HL-60 (cell line): Measurements from ENCODE around the gene RPUSD1.
"Not testable (repeated sequence)": the region's sequence is repeated elsewhere in the genome, so short reads cannot be mapped to it uniquely, and the experiment has no call there.

ENCODE experiments used
- DNase-seq, 2 experiments: peaks; one replicate each; pipeline ENCODE4 v3.0.0-alpha.2; 2010 to 2020; ENCODE audit warnings: low read depth in 1 of 2, low spot score in 1 of 2
- H3K27ac ChIP-seq: fragments of 250-450 bp; sonication (Bioruptor Pico); replicated peaks from 2 replicates; pipeline ENCODE4 v1.5.1; 2020; ENCODE audit warnings: mild to moderate bottlenecking, moderate library complexity
- H3K27me3 ChIP-seq: fragments of 250-450 bp; sonication (Bioruptor Pico); 2 replicates; pipeline ENCODE4 v1.5.1; 2021; ENCODE audit warnings: mild to moderate bottlenecking, moderate library complexity; ENCODE audit not compliant: insufficient read depth, poor library complexity, severe bottlenecking
- H3K4me3 ChIP-seq: replicated peaks from 2 replicates; pipeline ENCODE4 v1.5.1; 2011; ENCODE audit warnings: mild to moderate bottlenecking, control low read depth, low read length; ENCODE audit not compliant: insufficient read depth
- CTCF ChIP-seq: IDR thresholded peaks from one replicate; pipeline ENCODE4 v1.5.1; 2011; ENCODE audit warnings: low read length, control low read depth, inconsistent platforms; ENCODE audit not compliant: insufficient read depth
- GABPA ChIP-seq: IDR thresholded peaks from 2 replicates; pipeline ENCODE4 v1.6.1; 2012; ENCODE audit warnings: low read depth
- POLR2AphosphoS5 ChIP-seq: IDR thresholded peaks from 2 replicates; pipeline ENCODE4 v1.6.1; 2012; ENCODE audit warnings: low read depth
- REST ChIP-seq: IDR thresholded peaks from 2 replicates; pipeline ENCODE4 v1.6.1; 2012; ENCODE audit warnings: low read depth; ENCODE audit not compliant: insufficient replicate concordance
- SPI1 ChIP-seq: IDR thresholded peaks from 2 replicates; pipeline ENCODE4 v1.6.1; 2012; ENCODE audit warnings: low read depth, mild to moderate bottlenecking, borderline replicate concordance

RPUSD1 gene

GRCh38 chr16:822174-822908 is 34.2 kb upstream of the RPUSD1 start:
- TF ChIP-seq POLR2AphosphoS5 (no peak), GABPA (no peak), SPI1 (no peak), REST (no peak), CTCF (no peak)
- no peak for DNase-seq
- Histone ChIP-seq H3K4me3 (no peak overlapping the region), H3K27me3 (peaks cover 8% of the 10 kb centered on the region), H3K27ac (no peak overlapping the region)

- TF ChIP-seq SPI1: no peak
- no peak for TF ChIP-seq CTCF
- TF ChIP-seq GABPA: no peak
- no peak for TF ChIP-seq REST
- no peak for TF ChIP-seq POLR2AphosphoS5
- Histone ChIP-seq H3K27me3 (peaks cover 10% of the 10 kb centered on the region), H3K27ac (no peak overlapping the region), H3K4me3 (no peak overlapping the region)
- no peak for DNase-seq
Observed at GRCh38 chr16:821751-822150, 33.6 kb upstream of the RPUSD1 start.

- peaks cover 12% of the 10 kb centered on the region for H3K27me3 ChIP-seq
- TF ChIP-seq SPI1: no peak
- TF ChIP-seq CTCF: no peak
- TF ChIP-seq REST: no peak
- TF ChIP-seq POLR2AphosphoS5: no peak
- TF ChIP-seq GABPA: no peak
Observed at GRCh38 chr16:820748-821147, 32.6 kb upstream of the RPUSD1 start.

GRCh38 chr16:820044-820408 is 31.8 kb upstream of the RPUSD1 start:
- H3K27me3 ChIP-seq: peaks cover 12% of the 10 kb centered on the region
- not testable (repeated sequence) for DNase-seq, H3K4me3 ChIP-seq, H3K27ac ChIP-seq

More at GRCh38 chr16:820748-821147, 32.6 kb upstream of the RPUSD1 start:
- no peak overlapping the region for H3K27ac ChIP-seq
- no peak for DNase-seq
- H3K4me3 ChIP-seq: no peak overlapping the region
